ENCODE data around the gene CLASP1. TPM values are rescaled to one million over a fixed set of nuclear protein-coding genes. Genes with fewer than 3 reads are reported as not detected.

The CLASP1 gene
- total RNA-seq, 2 experiments from 2014 or later: 33.8 to 72.4 TPM

- ChIA-PET POLR2A (no interaction called here), CTCF (ENCODE audit: unreplicated experiment) (no interaction called here)
- H3K79me2 ChIP-seq (ENCODE audit: insufficient read depth, low read depth, low read length): no peaks in the 10 kb centered on the region
- H2AFZ ChIP-seq (ENCODE audit: low read length): no peak overlapping the region
- no peaks in the 10 kb centered on the region for H4K20me1 ChIP-seq (ENCODE audit: insufficient read depth, low read length)
- no peak overlapping the region for H3K27ac ChIP-seq (ENCODE audit: low read depth, low read length, poor library complexity, severe bottlenecking)
- no peaks in the 10 kb centered on the region for H3K9me3 ChIP-seq (ENCODE audit: low read length)
- TF ChIP-seq CTCF (conservative IDR thresholded peaks at IDR 0.05; ENCODE audit: low read length) (no peak), EZH2phosphoT487 (IDR thresholded peaks at IDR 0.05; ENCODE audit: borderline replicate concordance, low read depth, low read length) (no peak)
- no peak overlapping the region for H3K4me3 ChIP-seq (ENCODE audit: low read depth, low read length, poor library complexity, severe bottlenecking)
- peaks cover 19% of the 10 kb centered on the region for H3K36me3 ChIP-seq (ENCODE audit: insufficient read depth, low read length)
- H3K9me2 ChIP-seq (ENCODE audit: insufficient read depth, low read length): no peaks in the 10 kb centered on the region
- intact Hi-C loops (cut with micrococcal nuclease; ENCODE audit: unreplicated experiment): no loop called here
- H3K4me1 ChIP-seq (ENCODE audit: insufficient read depth, low read length, poor library complexity, severe bottlenecking): no peaks in the 10 kb centered on the region
- BruUV-seq (replicated peaks): no TSS peak
- no peak overlapping the region for H3K4me2 ChIP-seq (ENCODE audit: low read length)
- no peak for DNase-seq (ENCODE audit: low spot score)
These were observed 212.3 kb downstream of the CLASP1 start for GRCh38 chr2:121436918-121437317.

- H3K4me2 ChIP-seq (ENCODE audit: low read length): no peak overlapping the region
- intact Hi-C loops (cut with micrococcal nuclease; ENCODE audit: unreplicated experiment): no loop called here
- no peak overlapping the region for H3K4me3 ChIP-seq (ENCODE audit: low read depth, low read length, poor library complexity, severe bottlenecking)
- no peak for DNase-seq (ENCODE audit: low spot score)
- H3K36me3 ChIP-seq (ENCODE audit: insufficient read depth, low read length): peaks cover 14% of the 10 kb centered on the region
- H3K79me2 ChIP-seq (ENCODE audit: insufficient read depth, low read depth, low read length): no peaks in the 10 kb centered on the region
- ChIA-PET POLR2A (interaction anchor here (1.8 kb wide), 1 partner anchor 10 kb away, joined by 4 read pairs; no protein-coding TSS in a partner anchor), CTCF (ENCODE audit: unreplicated experiment) (no interaction called here)
- H2AFZ ChIP-seq (ENCODE audit: low read length): no peak overlapping the region
- no peaks in the 10 kb centered on the region for H4K20me1 ChIP-seq (ENCODE audit: insufficient read depth, low read length)
- no peak overlapping the region for H3K27ac ChIP-seq (ENCODE audit: low read depth, low read length, poor library complexity, severe bottlenecking)
- BruUV-seq (replicated peaks): no TSS peak
- no peaks in the 10 kb centered on the region for H3K9me3 ChIP-seq (ENCODE audit: low read length)
- H3K4me1 ChIP-seq (ENCODE audit: insufficient read depth, low read length, poor library complexity, severe bottlenecking): no peaks in the 10 kb centered on the region
- no peak for TF ChIP-seq CTCF (conservative IDR thresholded peaks at IDR 0.05; ENCODE audit: low read length)
- TF ChIP-seq EZH2phosphoT487 (IDR thresholded peaks at IDR 0.05; ENCODE audit: borderline replicate concordance, low read depth, low read length): no peak
- no peaks in the 10 kb centered on the region for H3K9me2 ChIP-seq (ENCODE audit: insufficient read depth, low read length)
These were observed 213.5 kb downstream of the CLASP1 start for GRCh38 chr2:121435790-121436189.

GRCh38 chr2:121431214-121431613 is 218.0 kb downstream of the CLASP1 start:
- intact Hi-C loops (cut with micrococcal nuclease; ENCODE audit: unreplicated experiment): no loop called here
- TF ChIP-seq EZH2phosphoT487 (IDR thresholded peaks at IDR 0.05; ENCODE audit: borderline replicate concordance, low read depth, low read length) (no peak), CTCF (conservative IDR thresholded peaks at IDR 0.05; ENCODE audit: low read length) (no peak)
- CTCF ChIA-PET (ENCODE audit: unreplicated experiment): interaction anchor here (0.5 kb wide), 1 partner anchor 305 kb away, joined by 5 read pairs; the partner anchor contains the start of gene NIFK

More at GRCh38 chr2:121431214-121431613, 218.0 kb downstream of the CLASP1 start:
- POLR2A ChIA-PET: interaction anchor here (0.6 to 2.0 kb wide), 14 partner anchors 9 to 364 kb away, joined by 3 to 9 read pairs (median 3); partner anchors contain the start of gene CLASP1
- no peaks in the 10 kb centered on the region for H3K4me1 ChIP-seq (ENCODE audit: insufficient read depth, low read length, poor library complexity, severe bottlenecking)
- no peak overlapping the region for H3K4me2 ChIP-seq (ENCODE audit: low read length)
- H3K79me2 ChIP-seq (ENCODE audit: insufficient read depth, low read depth, low read length): no peaks in the 10 kb centered on the region
- no peaks in the 10 kb centered on the region for H3K9me3 ChIP-seq (ENCODE audit: low read length)
- H3K9me2 ChIP-seq (ENCODE audit: insufficient read depth, low read length): no peaks in the 10 kb centered on the region
- H3K4me3 ChIP-seq (ENCODE audit: low read depth, low read length, poor library complexity, severe bottlenecking): no peak overlapping the region
- no peaks in the 10 kb centered on the region for H4K20me1 ChIP-seq (ENCODE audit: insufficient read depth, low read length)
- DNase-seq (ENCODE audit: low spot score): no peak
- H3K36me3 ChIP-seq (ENCODE audit: insufficient read depth, low read length): peaks cover 37% of the 10 kb centered on the region; the same call in 1 of the 2 replicates
- no TSS peak for BruUV-seq (replicated peaks)
- H2AFZ ChIP-seq (ENCODE audit: low read length): no peak overlapping the region
- H3K27ac ChIP-seq (ENCODE audit: low read depth, low read length, poor library complexity, severe bottlenecking): no peak overlapping the region
